ENCODE measurements around the gene PROSER3.

DNA sequence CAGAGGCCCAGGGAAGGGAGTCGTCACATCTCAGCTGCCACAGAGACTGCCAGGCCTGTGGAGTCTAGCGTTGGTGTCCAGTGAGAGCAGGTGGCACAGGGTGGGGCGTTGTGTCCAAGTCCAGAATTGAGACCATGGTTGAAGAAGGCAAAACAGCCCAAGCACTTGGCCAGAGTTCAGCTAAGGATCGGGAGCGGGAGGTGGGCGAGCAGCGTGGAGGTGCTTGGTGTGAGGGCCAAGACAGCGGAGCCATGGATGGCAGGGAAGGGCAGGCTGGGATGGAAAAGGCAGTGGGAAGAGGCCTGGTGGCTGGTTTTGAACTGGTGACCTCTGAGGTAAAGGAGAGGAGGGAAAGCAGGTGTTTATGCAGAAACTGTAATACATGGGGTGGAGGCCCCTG is 23.7 kb upstream of the PROSER3 start:
- TF ChIP-seq, protein P1, sequence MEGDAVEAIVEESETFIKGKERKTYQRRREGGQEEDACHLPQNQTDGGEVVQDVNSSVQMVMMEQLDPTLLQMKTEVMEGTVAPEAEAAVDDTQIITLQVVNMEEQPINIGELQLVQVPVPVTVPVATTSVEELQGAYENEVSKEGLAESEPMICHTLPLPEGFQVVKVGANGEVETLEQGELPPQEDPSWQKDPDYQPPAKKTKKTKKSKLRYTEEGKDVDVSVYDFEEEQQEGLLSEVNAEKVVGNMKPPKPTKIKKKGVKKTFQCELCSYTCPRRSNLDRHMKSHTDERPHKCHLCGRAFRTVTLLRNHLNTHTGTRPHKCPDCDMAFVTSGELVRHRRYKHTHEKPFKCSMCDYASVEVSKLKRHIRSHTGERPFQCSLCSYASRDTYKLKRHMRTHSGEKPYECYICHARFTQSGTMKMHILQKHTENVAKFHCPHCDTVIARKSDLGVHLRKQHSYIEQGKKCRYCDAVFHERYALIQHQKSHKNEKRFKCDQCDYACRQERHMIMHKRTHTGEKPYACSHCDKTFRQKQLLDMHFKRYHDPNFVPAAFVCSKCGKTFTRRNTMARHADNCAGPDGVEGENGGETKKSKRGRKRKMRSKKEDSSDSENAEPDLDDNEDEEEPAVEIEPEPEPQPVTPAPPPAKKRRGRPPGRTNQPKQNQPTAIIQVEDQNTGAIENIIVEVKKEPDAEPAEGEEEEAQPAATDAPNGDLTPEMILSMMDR (IDR thresholded peaks at IDR 0.05; ENCODE audit: poor library complexity): no peak
- no peak for TF ChIP-seq EZH2 (IDR thresholded peaks at IDR 0.05; ENCODE audit: borderline replicate concordance)
